Retinal pigment epithelial cell (primary cell): ENCODE measurements around the gene P2RY2.

Source experiments
- DNase-seq: peaks from one replicate; pipeline ENCODE4 v3.0.0-alpha.2; 2010; ENCODE audit warnings: low read depth
- H3K4me3 ChIP-seq: 2 replicates; pipeline ENCODE4 v1.5.1; 2011; ENCODE audit warnings: mild to moderate bottlenecking, low read length, control low read depth, moderate library complexity
- CTCF ChIP-seq: conservative IDR thresholded peaks from 2 replicates; pipeline ENCODE4 v1.5.1; 2011; ENCODE audit warnings: low read depth, low read length, control low read depth, inconsistent platforms

Gene P2RY2

DNA sequence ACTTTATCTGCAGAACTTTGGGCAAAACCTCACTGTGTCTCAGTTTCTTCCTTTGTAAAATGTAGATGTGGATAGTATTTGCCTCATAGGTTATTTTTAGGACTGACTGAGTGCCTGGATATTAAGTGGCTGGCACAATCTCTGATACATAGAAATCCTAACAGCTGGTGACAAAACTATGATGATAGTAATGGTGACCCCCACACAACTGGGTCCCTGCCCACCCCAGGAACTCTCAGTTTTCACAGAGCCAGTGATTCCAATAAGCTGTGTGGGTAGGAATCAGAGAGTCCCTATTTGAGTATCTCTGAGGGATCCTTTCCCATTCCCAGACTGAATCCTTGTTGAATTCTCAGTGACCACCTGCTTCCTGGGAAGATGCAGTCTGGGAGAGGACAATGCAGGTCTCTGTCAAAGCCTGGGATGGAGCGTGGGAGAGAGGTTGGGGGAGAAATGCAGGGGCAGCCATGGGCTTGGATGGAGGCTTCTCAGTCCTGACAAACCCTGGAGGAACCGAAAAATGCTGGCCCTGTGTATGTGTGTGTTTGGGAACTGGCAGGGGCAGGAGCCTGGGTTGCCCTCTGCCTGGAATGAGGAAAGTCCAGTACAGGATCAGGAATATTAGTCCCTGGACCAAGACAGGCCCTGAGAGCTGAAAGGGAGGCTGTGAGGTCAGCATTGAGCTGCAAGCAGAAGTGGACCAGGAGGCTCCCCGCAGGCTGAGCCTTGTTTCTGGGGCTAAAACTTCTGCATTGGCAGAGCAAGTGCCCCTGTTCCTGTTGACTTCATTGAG, 48.0 kb downstream of the P2RY2 start:
- TF ChIP-seq CTCF: no peak
- DNase-seq: no peak
- H3K4me3 ChIP-seq: no peak overlapping the region

DNA sequence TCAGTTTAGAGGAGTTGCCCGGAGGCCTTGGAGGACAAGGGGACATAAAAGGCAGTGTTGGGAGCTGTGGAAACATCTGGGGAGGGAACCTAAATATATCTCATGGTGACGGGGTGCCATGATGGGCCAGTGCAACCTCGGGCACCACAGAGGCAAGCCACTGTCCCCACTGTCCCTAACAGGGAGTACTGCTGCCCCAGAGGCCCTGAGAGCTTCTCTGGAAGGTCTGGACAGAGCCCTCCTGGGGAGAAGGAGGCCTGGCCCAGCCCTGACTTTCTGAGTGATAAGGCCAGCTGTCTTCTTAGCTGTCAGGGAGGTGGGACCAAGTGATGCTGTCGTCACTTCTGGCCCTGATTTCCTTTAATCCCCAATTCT, 48.6 kb downstream of the P2RY2 start:
- TF ChIP-seq CTCF: no peak
- no peak overlapping the region for H3K4me3 ChIP-seq
- no peak for DNase-seq

DNA sequence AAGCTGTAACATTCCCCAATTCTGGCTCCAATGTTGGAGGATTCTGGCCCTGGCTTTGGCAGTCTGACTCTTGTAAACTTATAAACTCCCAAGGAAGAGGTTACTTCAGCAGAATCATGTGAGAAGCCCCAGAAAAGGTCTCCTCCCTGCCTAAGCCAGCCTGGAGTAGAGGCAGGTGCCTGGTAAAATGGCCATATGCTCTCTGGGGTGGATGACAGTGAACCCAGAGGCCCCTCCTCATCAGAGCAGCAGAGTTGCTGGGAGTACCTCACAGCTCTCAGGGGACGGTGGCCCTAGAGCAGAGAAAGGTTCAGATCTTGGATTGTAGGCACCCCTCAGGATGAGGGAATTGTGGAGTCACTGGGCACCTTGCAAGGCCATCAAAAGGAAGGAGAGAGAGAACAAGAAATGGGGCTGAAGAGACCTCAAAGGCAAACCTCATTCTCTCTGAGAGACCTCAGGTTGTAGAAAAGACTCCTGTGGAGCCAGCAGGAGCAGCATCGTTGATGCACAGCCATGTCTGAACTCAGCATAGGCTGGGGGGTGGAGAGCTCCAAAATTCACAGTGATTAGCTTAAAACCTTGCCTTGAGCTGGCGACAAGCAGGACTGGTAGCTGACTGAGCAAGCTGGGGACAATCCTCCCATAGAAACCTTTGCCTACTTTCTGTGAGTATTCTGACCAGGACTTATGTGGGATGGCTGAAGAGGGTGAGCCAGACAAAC, 49.2 kb downstream of the P2RY2 start:
- no peak overlapping the region for H3K4me3 ChIP-seq
- TF ChIP-seq CTCF: no peak
- DNase-seq: no peak

DNA sequence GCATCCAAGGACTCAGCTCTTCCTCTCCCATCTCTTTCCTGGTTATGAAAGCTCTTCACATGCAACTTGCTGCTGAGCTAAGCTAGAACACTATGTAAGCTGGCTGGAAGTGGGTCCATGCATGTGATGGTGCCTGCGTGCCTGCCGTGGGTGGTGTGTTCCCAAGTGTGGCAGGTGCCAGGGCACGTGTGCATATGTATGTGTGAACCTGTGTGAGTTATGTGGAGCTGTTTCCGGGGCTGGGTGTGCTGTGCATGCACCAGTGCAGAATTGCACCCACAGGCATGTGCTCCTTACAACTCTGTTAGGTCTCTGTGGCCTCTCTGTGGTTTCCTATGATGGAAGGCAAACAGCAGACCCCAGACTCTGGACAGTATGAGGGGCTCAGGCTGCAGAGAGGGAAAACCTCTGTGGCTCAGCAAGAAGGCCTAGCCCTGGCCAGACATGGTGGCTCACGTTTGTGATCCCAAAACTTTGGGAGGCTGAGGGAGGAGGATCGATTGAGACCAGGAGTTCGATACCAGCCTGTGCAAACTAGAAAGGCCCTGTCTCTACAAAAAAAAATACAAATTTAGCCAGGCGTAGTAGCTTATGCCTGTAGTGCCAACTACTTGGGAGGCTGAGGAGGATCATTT, 49.9 kb downstream of the P2RY2 start:
- no peak for DNase-seq
- no peak for TF ChIP-seq CTCF
- no peak overlapping the region for H3K4me3 ChIP-seq

DNA sequence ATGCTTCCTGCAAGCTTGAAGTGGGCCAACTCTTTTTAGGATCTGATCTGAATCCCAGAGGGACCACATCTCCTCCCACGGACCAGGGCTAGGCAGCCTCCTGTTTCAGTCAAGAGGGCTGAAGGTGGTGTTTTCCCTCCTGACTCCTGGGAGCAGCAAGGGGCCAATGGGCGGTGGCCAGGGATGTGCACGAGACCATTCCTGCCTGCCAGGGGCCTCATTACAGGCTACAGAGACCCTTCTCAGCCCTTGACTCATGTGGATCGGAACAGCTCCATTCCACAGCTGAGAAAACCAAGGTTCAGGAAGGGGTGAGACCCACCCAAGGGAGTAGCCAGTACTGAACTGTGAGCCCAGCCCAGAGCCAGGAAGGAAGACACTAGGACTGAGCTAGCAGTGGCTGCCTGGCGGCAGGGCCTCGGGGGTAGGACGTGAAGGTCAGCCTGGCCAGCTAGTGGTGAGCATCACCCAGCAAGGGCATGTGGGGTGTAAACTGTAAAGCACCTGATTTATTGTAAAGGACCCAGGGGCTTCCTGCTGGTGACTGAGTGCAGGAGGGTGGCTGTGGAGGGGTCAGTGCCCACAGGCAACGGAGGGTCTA, 50.7 kb downstream of the P2RY2 start:
- H3K4me3 ChIP-seq: no peak overlapping the region
- no peak for TF ChIP-seq CTCF
- DNase-seq: no peak

- no peak for DNase-seq
- no peak for TF ChIP-seq CTCF
- no peak overlapping the region for H3K4me3 ChIP-seq
Observed at GRCh38 chr11:73269459-73270015, 51.5 kb downstream of the P2RY2 start.
